ENCODE measurements around the gene RHOT2. TPM values are rescaled to one million over a fixed set of nuclear protein-coding genes. Genes with fewer than 3 reads are reported as not detected.
"Not testable (repeated sequence)": the region's sequence is repeated elsewhere in the genome, so short reads cannot be mapped to it uniquely, and the experiment has no call there.

The RHOT2 gene
- total RNA-seq, 1 donor from 2014 or later = 172 TPM

DNA sequence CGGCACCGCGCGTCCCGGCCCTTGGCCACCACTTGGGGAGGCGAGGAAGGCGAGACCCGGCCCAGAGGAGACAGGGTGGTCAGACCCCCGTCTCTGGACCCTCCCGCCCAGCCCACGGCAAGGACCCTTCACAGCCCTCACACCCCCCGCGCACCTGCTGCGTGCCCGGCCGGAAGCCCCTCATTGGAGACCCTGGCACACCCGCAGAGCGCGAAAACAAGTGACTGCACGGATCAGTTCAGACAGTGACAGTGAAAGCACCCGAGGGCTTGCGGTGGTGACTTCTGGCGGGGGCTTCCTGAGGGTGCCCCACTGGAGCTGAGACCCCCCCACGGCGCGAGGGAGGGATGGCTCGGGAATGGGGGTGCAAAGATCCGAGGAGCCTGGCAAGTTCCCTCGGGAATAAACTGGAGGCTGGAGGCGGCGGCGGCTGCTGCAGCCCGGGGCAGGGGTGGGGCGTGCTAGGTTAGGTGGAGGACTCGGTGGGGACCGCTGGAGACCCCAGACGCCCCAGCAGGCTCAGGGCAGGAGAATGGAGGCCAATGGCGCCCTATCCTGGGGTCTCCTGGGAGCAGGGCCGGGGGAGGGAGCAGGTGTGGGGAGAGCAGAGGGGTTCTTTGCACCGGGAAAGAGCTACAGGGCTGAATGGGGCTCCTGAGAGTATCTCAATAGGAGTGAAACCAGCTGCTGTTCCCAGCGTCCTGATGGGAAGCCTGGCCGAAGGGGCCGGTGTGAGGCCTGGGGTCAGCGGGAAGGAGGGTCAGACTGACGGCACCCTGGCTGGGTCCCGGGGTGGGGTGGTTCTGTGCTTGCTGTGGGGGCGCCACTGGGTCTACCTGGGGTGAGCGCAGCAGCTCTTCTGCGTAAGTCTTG, 38.5 kb downstream of the RHOT2 start:
- Mint-ChIP-seq H3K36me3 (ENCODE audit: low read depth) (no peaks in the 10 kb centered on the region), H3K4me3 (peak overlapping the region; percentile 17), H3K27me3 (peaks cover 45% of the 10 kb centered on the region), H3K27ac (no peak overlapping the region), H3K4me1 (no peaks in the 10 kb centered on the region), H3K9me3 (no peaks in the 10 kb centered on the region)
- no peak for DNase-seq
- intact Hi-C loops (cut with micrococcal nuclease) = no loop called here

DNA sequence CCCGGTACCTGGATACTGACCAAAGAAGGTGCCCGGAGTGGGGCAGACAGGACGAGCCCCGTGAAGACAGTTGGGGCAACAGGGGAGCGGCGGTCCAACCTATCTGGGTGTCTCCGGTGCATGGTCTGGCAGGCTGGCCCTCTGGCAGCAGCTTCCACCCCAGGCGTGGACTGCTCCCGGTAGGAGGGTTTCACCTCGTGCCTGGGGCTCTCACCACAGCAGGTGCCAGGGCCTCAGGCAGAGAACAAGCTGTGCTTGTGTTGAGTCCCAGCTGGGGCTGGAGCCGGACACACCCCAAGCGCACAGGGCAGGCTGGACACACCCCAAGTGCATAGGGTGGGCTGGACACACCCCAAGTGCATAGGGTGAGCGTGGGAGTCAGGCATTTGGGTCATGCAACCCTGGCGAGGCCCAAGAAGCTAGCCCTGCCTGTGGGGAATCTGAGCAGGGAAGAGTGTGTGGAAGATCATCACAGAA, 39.2 kb downstream of the RHOT2 start:
- intact Hi-C loops (cut with micrococcal nuclease) = no loop called here
- peaks cover 40% of the 10 kb centered on the region for H3K27me3 Mint-ChIP-seq
- no peak overlapping the region for H3K27ac Mint-ChIP-seq
- H3K4me3 Mint-ChIP-seq = no peak overlapping the region
- no peaks in the 10 kb centered on the region for H3K9me3 Mint-ChIP-seq
- no peaks in the 10 kb centered on the region for H3K4me1 Mint-ChIP-seq
- no peaks in the 10 kb centered on the region for H3K36me3 Mint-ChIP-seq (ENCODE audit: low read depth)
- DNase-seq = no peak

DNA sequence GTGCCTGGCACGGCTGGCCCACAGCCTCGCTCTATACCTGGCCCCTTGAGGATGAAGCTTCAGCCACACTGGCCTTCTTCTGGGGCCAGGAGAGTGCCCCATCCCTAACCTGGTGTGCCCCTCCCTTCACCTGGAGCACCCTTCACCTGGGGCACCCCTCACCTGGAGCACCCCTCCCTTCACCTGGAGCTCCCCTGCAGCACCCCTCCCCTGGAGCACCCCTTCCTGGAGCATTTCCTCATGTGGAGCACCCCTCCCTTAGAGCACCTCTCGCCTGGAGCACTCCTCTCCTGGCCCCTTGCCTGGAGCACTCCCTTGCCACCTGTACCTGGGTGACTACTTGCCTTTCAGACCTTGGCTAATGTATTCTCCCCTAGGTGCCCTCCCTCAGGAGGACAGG, 40.1 kb downstream of the RHOT2 start:
- intact Hi-C loops (cut with micrococcal nuclease) = no loop called here
- peaks cover 36% of the 10 kb centered on the region for H3K27me3 Mint-ChIP-seq
- H3K4me3 Mint-ChIP-seq = no peak overlapping the region
- no peak for DNase-seq
- no peak overlapping the region for H3K27ac Mint-ChIP-seq
- H3K36me3 Mint-ChIP-seq (ENCODE audit: low read depth) = no peaks in the 10 kb centered on the region
- peaks cover 4% of the 10 kb centered on the region for H3K4me1 Mint-ChIP-seq
- no peaks in the 10 kb centered on the region for H3K9me3 Mint-ChIP-seq

DNA sequence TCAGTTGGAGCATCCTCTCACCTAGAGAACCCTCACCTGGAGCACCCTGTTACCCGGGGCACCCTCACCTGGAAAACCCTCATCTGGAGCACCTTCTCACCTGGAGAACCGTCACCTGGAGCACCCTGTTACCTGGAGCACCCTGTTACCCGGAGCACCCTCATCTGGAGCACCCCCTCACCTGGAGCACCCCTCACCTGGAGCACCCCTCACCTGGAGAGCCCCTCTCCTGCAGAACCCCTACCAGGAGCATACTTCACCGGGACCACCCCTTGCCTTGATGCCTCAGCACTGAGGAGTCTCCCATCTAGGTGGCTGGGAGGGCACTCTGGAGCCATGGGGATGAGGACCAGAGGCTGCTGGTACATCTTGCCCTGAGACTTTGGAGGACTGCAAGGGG, 41.0 kb downstream of the RHOT2 start:
- Mint-ChIP-seq H3K4me3 (no peak overlapping the region), H3K4me1 (peaks cover 4% of the 10 kb centered on the region), H3K9me3 (no peaks in the 10 kb centered on the region), H3K36me3 (ENCODE audit: low read depth) (no peaks in the 10 kb centered on the region), H3K27me3 (peaks cover 31% of the 10 kb centered on the region), H3K27ac (no peak overlapping the region)
- no peak for DNase-seq
- intact Hi-C loops (cut with micrococcal nuclease) = no loop called here

DNA sequence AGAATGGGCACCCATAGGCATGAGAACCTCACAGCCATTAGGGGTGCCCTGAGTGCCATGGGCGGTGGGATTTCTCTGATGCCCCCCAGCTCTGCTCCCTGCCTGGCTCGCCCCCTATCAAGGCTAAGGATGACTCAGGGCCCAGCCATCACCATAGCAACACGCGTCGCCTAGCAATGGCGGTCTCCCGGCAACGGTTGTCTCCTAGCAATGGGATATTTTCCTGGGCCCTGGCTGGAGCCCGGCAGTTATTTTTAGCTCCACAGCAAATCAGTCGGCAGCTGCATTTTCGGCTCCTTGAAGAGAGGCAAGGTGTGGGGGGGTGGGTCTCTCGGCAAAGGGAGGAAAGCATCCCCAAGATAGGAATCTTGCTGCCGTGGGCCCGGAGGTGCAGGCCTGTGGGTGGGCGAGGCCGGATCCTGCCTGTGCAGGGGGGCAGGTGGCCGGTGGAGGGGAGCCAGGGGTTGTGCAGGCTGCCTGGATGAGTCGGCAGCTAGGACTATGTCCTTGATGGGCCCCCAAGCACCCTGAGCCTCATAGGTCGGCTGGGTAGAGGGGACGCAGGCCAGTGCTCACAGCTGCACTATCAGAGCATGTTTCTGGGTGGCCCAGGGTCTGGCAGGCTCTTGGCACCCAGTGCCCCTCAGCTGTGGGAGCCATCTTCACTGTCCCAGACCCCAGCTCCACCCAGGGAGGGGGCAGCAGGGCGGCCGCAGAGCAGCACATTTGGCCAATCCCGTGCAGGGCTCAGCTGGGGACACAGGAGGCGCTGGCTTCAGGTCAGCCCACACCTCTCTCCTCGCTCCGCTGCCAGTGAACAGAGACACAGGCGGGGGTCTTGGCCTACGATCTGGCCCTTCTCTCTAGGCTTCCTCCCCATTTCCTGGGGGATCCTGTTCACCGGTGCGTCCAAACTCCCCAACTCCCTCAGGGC, 41.9 kb downstream of the RHOT2 start:
- H3K27ac Mint-ChIP-seq = no peak overlapping the region
- H3K36me3 Mint-ChIP-seq (ENCODE audit: low read depth) = no peaks in the 10 kb centered on the region
- no peak for DNase-seq
- intact Hi-C loops (cut with micrococcal nuclease) = no loop called here
- H3K9me3 Mint-ChIP-seq = no peaks in the 10 kb centered on the region
- no peak overlapping the region for H3K4me3 Mint-ChIP-seq
- peaks cover 4% of the 10 kb centered on the region for H3K4me1 Mint-ChIP-seq
- peaks cover 30% of the 10 kb centered on the region for H3K27me3 Mint-ChIP-seq

DNA sequence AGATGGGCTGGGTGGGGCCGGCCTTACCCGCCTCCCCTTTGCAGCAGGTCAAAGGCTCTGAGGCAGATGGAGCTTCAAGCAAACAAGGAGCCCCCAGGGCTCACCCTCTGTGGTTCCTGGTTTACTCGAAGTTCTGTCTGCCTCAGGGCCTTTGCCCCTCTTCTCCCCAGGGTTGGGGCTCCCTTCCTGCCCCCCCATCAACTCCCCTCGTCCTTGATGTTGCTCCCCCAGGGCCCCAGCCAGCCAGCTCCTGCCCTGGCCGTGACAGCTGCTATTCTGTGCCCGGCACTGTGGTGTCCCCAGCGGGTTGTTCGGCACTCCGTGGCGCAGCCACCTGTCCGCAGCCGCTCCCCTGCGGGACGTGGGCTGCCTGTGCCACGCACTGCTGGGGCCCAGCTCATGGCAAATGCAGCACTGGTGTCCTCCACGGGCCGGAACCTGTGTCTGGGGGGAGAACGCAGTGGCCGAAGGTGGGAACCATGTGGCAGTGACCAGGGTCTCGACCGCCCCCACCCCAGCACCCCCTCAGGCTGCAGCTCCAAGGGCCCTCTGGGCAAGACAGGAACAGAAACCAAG, 42.7 kb downstream of the RHOT2 start:
- intact Hi-C loops (cut with micrococcal nuclease) = loop anchor here (1.0 kb wide), 1 partner anchor 75 kb away; no protein-coding TSS in a partner anchor
- Mint-ChIP-seq H3K36me3 (ENCODE audit: low read depth) (no peaks in the 10 kb centered on the region), H3K4me3 (no peak overlapping the region)

DNA sequence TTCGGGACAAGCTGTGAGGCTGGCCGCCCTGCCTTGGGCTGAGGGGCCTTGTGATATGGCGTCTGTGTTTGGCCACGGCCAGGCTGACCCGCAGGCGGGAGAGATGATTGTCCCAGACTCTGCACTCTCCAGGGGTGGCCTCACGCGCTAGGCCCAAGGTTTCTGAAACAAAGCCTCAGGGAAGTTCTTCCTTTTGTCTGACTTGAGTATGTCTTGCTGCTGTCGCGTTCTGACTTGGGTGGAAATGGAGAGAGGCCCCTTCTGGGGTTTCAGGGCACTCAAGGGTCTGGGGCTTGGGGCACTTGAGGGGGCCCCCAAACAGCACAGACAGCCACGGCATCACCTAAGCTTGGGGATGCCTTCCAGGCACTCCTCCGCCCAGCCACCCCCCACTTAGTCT, 43.2 kb downstream of the RHOT2 start:
- peaks cover 4% of the 10 kb centered on the region for H3K4me1 Mint-ChIP-seq
- intact Hi-C loops (cut with micrococcal nuclease) = loop anchor here (1.0 kb wide), 1 partner anchor 74 kb away; no protein-coding TSS in a partner anchor
- H3K9me3 Mint-ChIP-seq = no peaks in the 10 kb centered on the region
- H3K27ac Mint-ChIP-seq = no peak overlapping the region
- DNase-seq = no peak
- no peaks in the 10 kb centered on the region for H3K36me3 Mint-ChIP-seq (ENCODE audit: low read depth)
- H3K4me3 Mint-ChIP-seq = no peak overlapping the region
- H3K27me3 Mint-ChIP-seq = peaks cover 32% of the 10 kb centered on the region

More for the DNA sequence above, 42.7 kb downstream of the RHOT2 start:
- H3K27ac Mint-ChIP-seq = no peak overlapping the region
- H3K4me1 Mint-ChIP-seq = peaks cover 4% of the 10 kb centered on the region
- peaks cover 30% of the 10 kb centered on the region for H3K27me3 Mint-ChIP-seq
- H3K9me3 Mint-ChIP-seq = no peaks in the 10 kb centered on the region
- no peak for DNase-seq

DNA sequence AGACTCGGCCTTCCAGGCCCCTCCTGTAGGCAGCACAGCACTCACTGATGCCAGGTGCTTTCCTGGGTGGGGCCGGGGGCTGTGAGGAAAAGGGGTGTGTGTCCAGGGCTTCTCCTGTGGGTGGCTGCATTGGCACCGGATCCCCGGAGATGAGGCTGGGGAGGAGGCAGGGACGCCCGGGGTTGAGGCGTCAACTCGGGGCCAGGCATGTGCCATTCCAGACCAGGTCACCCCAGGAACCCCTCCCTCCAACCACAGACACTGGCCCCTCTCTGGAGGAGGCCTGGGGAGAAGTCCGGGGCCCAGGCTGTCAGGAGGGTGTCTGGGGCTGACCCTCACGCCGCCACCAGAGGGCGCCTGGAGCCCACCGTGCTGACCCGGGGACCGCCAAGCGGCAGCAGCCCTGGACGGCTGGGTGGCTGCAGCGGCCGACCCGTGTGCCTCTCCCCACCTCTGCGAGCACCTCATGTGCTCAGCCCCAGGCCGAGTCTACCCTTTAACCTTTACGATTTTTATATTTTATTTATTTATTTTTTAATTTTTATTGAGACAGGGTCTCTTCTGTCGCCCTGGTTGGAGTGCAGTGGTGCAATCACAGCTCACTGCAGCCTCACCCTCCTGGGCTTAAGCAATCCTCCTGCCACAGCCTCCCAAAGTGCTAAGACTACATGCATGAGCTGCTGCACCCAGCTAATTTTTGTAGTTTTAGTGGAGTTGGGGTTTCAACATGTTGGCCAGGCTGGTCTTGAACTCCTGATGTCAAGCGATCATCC, 43.8 kb downstream of the RHOT2 start:
- Mint-ChIP-seq H3K27me3 (peaks cover 31% of the 10 kb centered on the region), H3K9me3 (no peaks in the 10 kb centered on the region), H3K4me3 (no peak overlapping the region), H3K36me3 (ENCODE audit: low read depth) (no peaks in the 10 kb centered on the region), H3K27ac (no peak overlapping the region), H3K4me1 (peaks cover 4% of the 10 kb centered on the region)
- peak; percentile 94 for DNase-seq
- intact Hi-C loops (cut with micrococcal nuclease) = loop anchor here (1.0 kb wide), 2 partner anchors 74 to 77 kb away; partner anchors contain the start of genes CHTF18 and RPUSD1

DNA sequence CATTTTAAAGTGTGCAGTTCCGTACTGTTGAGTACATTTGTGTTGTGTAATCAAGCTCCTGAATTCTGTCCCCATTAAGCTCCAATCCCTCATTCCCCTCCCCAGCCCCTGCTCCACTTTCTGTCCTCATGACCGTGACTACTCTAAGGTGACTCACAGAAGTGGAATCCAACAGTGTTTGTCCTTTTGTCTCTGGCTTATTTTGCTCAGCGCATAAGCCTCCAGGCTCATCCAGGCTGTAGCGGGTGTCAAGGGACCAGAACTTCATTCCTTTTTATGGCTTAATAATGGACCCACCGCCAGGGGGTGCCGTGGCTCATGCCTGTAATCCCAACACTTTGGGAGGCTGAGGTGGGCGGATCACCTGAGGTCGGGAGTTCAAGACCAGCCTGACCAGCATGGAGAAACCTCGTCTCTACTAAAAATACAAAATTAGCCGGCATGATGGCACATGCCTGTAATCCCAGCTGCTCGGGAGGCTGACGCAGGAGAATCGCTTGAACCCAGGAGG, 44.9 kb downstream of the RHOT2 start:
- not testable (repeated sequence) for H3K4me1 Mint-ChIP-seq; H3K36me3 Mint-ChIP-seq (ENCODE audit: low read depth); H3K4me3 Mint-ChIP-seq; H3K9me3 Mint-ChIP-seq
- intact Hi-C loops (cut with micrococcal nuclease) = loop anchor here (1.0 kb wide), 1 partner anchor 76 kb away; the partner anchor contains the start of genes CHTF18 and RPUSD1
- peaks cover 24% of the 10 kb centered on the region for H3K27me3 Mint-ChIP-seq
- peak overlapping the region; percentile 6 for H3K27ac Mint-ChIP-seq
- peak; percentile 86 for DNase-seq

DNA sequence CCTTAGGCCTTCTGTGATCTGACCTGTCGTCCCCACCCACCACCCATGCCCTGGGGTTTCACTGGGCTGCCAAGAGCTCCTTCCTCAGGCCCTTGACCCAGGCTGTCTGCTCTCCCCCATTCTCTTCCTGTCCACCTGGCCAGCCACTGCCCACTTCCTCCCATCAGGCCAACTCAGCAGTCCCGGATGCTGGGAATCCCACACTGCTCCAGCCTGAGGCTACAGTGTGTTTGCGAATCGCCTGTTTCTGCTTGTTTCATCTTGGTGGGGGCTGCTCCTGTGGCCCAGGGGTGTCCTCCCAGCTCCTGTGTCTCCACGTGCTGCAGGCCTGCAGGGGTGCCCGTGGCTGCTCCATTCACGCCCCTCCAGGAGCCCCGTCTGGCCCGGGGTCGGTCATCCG, 46.1 kb downstream of the RHOT2 start:
- peaks cover 21% of the 10 kb centered on the region for H3K27me3 Mint-ChIP-seq
- H3K27ac Mint-ChIP-seq = no peak overlapping the region
- H3K4me3 Mint-ChIP-seq = no peak overlapping the region
- H3K4me1 Mint-ChIP-seq = peaks cover 4% of the 10 kb centered on the region
- DNase-seq = no peak
- no peaks in the 10 kb centered on the region for H3K36me3 Mint-ChIP-seq (ENCODE audit: low read depth)
- intact Hi-C loops (cut with micrococcal nuclease) = no loop called here
- H3K9me3 Mint-ChIP-seq = no peaks in the 10 kb centered on the region

DNA sequence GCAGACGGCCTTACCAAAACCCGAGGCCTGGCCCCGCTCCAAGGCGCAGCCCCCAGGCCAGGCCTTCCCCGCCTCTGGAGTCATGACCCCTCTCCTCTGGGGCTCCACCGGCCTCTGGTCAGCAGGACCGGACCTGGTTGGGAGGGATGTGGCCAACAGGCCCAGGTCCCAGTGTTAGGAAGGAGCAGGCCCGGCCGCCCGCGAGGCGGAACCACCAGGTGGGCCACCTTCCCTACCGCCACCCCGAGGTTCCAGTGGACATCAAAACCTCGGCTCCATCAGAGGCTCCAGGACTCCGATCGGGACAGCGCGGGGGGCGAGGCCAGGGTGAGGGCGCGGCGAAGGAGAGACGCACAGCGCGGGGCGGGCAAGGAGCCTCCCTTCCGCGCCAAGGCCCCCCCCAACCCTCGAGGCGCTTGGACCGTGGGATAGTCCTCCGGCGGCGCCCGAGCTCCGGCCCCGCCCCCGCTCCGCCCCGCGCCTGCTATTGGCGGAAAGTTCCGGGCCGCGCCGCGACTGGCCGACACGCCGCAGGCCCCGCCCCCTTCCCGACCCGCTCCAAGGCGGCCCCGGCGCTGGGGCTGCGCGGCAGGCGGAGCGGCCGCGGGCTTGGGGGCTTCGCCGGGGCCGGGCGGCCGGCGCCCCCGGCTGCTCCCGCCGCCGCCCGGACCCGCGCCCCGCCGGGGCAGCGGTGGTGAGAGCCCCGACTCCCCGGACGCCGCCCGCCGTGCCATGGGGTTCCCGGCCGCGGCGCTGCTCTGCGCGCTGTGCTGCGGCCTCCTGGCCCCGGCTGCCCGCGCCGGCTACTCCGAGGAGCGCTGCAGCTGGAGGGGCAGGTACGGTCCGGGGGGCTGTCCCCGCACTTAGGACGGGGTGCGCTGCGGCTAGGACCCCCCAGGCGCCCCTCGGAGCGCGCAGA, 46.9 kb downstream of the RHOT2 start, which contains the start of gene METRN:
Gene METRN, plus strand, starts transcription at position 561 of the 919 bp plus-strand sequence. Its CDS starts 172 bp downstream, at position 733.
- no peaks in the 10 kb centered on the region for H3K9me3 Mint-ChIP-seq
- peaks cover 24% of the 10 kb centered on the region for H3K27me3 Mint-ChIP-seq
- intact Hi-C loops (cut with micrococcal nuclease) = loop anchor here (1.0 kb wide), 1 partner anchor 26 kb away; no protein-coding TSS in a partner anchor
- H3K36me3 Mint-ChIP-seq (ENCODE audit: low read depth) = no peaks in the 10 kb centered on the region
- H3K4me1 Mint-ChIP-seq = peaks cover 4% of the 10 kb centered on the region
- no peak within 1 kb of the TSS for H3K27ac Mint-ChIP-seq
- peak; percentile 98 for DNase-seq
- peak within 1 kb of the TSS; percentile 62 for H3K4me3 Mint-ChIP-seq
